ENCODE data around the gene BICDL1. TPM values are rescaled to one million over a fixed set of nuclear protein-coding genes. Genes with fewer than 3 reads are reported as not detected.

Gene BICDL1
- total RNA-seq, 1 donor from 2014 or later, result not detected

- no peak for TF ChIP-seq CTCF (IDR thresholded peaks at IDR 0.05)
- H3K4me3 Mint-ChIP-seq (ENCODE audit: unreplicated experiment), result no peak overlapping the region
- H3K4me1 Mint-ChIP-seq (ENCODE audit: unreplicated experiment), result no peaks in the 10 kb centered on the region
- H3K9me3 Mint-ChIP-seq (ENCODE audit: unreplicated experiment), result no peaks in the 10 kb centered on the region
- DNase-seq (ENCODE audit: extremely low spot score, unreplicated experiment), result no peak
- peaks cover 73% of the 10 kb centered on the region for H3K27me3 Mint-ChIP-seq (ENCODE audit: unreplicated experiment)
- H3K27ac Mint-ChIP-seq (ENCODE audit: unreplicated experiment), result no peak overlapping the region
- no peaks in the 10 kb centered on the region for H3K36me3 Mint-ChIP-seq (ENCODE audit: unreplicated experiment)
These were observed 76.4 kb downstream of the BICDL1 start for GRCh38 chr12:120065472-120065871.

- no peak for TF ChIP-seq CTCF (IDR thresholded peaks at IDR 0.05)
- no peak overlapping the region for H3K27ac Mint-ChIP-seq (ENCODE audit: unreplicated experiment)
These were observed 77.3 kb downstream of the BICDL1 start for GRCh38 chr12:120066341-120066740.

GRCh38 chr12:120067084-120067869 is 78.2 kb downstream of the BICDL1 start:
- H3K4me1 Mint-ChIP-seq (ENCODE audit: unreplicated experiment), result no peaks in the 10 kb centered on the region
- no peak for DNase-seq (ENCODE audit: extremely low spot score, unreplicated experiment)
- no peak overlapping the region for H3K4me3 Mint-ChIP-seq (ENCODE audit: unreplicated experiment)
- H3K27me3 Mint-ChIP-seq (ENCODE audit: unreplicated experiment), result peaks cover 63% of the 10 kb centered on the region
- no peak overlapping the region for H3K27ac Mint-ChIP-seq (ENCODE audit: unreplicated experiment)
- TF ChIP-seq CTCF (IDR thresholded peaks at IDR 0.05), result no peak
- no peaks in the 10 kb centered on the region for H3K36me3 Mint-ChIP-seq (ENCODE audit: unreplicated experiment)
- H3K9me3 Mint-ChIP-seq (ENCODE audit: unreplicated experiment), result no peaks in the 10 kb centered on the region

More at GRCh38 chr12:120066341-120066740, 77.3 kb downstream of the BICDL1 start:
- H3K4me3 Mint-ChIP-seq (ENCODE audit: unreplicated experiment), result no peak overlapping the region
- H3K9me3 Mint-ChIP-seq (ENCODE audit: unreplicated experiment), result no peaks in the 10 kb centered on the region
- DNase-seq (ENCODE audit: extremely low spot score, unreplicated experiment), result no peak
- H3K4me1 Mint-ChIP-seq (ENCODE audit: unreplicated experiment), result no peaks in the 10 kb centered on the region
- H3K36me3 Mint-ChIP-seq (ENCODE audit: unreplicated experiment), result no peaks in the 10 kb centered on the region
- H3K27me3 Mint-ChIP-seq (ENCODE audit: unreplicated experiment), result peaks cover 67% of the 10 kb centered on the region

- no peaks in the 10 kb centered on the region for H3K4me1 Mint-ChIP-seq (ENCODE audit: unreplicated experiment)
- H3K27me3 Mint-ChIP-seq (ENCODE audit: unreplicated experiment), result peaks cover 57% of the 10 kb centered on the region
- H3K4me3 Mint-ChIP-seq (ENCODE audit: unreplicated experiment), result no peak overlapping the region
- no peak overlapping the region for H3K27ac Mint-ChIP-seq (ENCODE audit: unreplicated experiment)
- no peaks in the 10 kb centered on the region for H3K9me3 Mint-ChIP-seq (ENCODE audit: unreplicated experiment)
- TF ChIP-seq CTCF (IDR thresholded peaks at IDR 0.05), result no peak
- no peak for DNase-seq (ENCODE audit: extremely low spot score, unreplicated experiment)
- no peaks in the 10 kb centered on the region for H3K36me3 Mint-ChIP-seq (ENCODE audit: unreplicated experiment)
These were observed 78.9 kb downstream of the BICDL1 start for GRCh38 chr12:120067901-120068300.

- no peak overlapping the region for H3K4me3 Mint-ChIP-seq (ENCODE audit: unreplicated experiment)
- H3K36me3 Mint-ChIP-seq (ENCODE audit: unreplicated experiment), result no peaks in the 10 kb centered on the region
- peaks cover 49% of the 10 kb centered on the region for H3K27me3 Mint-ChIP-seq (ENCODE audit: unreplicated experiment)
- no peak overlapping the region for H3K27ac Mint-ChIP-seq (ENCODE audit: unreplicated experiment)
- no peak for TF ChIP-seq CTCF (IDR thresholded peaks at IDR 0.05)
- DNase-seq (ENCODE audit: extremely low spot score, unreplicated experiment), result no peak
- H3K9me3 Mint-ChIP-seq (ENCODE audit: unreplicated experiment), result no peaks in the 10 kb centered on the region
- H3K4me1 Mint-ChIP-seq (ENCODE audit: unreplicated experiment), result no peaks in the 10 kb centered on the region
These were observed 80.2 kb downstream of the BICDL1 start for GRCh38 chr12:120069278-120069677.

Measured in osteocyte (in vitro differentiated cells).